ENCODE measurements around the gene BMP8A. TPM values are rescaled to one million over a fixed set of nuclear protein-coding genes. Genes with fewer than 3 reads are reported as not detected.

The BMP8A gene
- total and polyA plus RNA-seq, 12 donors = 0.16 to 1.8 (median 0.66) TPM; not detected in 3

GRCh38 chr1:39539252-39539790 is 47.9 kb downstream of the BMP8A start:
- TF ChIP-seq, protein P1, sequence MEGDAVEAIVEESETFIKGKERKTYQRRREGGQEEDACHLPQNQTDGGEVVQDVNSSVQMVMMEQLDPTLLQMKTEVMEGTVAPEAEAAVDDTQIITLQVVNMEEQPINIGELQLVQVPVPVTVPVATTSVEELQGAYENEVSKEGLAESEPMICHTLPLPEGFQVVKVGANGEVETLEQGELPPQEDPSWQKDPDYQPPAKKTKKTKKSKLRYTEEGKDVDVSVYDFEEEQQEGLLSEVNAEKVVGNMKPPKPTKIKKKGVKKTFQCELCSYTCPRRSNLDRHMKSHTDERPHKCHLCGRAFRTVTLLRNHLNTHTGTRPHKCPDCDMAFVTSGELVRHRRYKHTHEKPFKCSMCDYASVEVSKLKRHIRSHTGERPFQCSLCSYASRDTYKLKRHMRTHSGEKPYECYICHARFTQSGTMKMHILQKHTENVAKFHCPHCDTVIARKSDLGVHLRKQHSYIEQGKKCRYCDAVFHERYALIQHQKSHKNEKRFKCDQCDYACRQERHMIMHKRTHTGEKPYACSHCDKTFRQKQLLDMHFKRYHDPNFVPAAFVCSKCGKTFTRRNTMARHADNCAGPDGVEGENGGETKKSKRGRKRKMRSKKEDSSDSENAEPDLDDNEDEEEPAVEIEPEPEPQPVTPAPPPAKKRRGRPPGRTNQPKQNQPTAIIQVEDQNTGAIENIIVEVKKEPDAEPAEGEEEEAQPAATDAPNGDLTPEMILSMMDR (IDR thresholded peaks at IDR 0.05) = peak; percentile 88 to 94 (median 92)

DNA sequence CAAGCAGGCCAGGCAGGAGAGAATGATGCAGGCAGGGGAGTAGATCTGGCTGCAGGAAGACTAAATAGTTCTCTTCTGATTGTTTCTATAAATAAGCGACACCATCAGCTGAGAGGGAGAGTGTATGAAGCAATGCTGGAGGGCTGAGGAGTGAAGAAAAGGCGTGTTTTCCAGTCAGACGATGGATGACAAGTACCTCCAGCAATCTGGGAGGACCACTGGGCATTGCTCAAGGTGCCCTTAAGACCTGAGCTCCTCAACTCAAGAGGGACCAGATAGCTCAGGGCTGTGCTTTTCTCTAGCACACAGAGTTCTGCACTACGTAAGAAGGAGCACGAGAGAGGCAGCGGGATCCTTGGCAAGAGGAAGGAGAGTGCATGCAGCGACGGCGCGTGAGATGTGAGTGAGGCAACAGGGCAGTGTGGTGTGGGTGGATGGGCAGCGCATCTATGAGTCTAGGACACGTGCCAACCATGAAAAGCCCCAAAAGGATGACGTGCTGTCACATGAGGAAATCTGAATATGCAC is 49.1 kb downstream of the BMP8A start:
- Histone ChIP-seq H3K36me3 (peaks cover 0 to 76% (median 0%) of the 10 kb centered on the region in 9 donors), H3K27ac (peak overlapping the region; percentile 34 to 76 (median 68)), H3K27me3 (no peaks in the 10 kb centered on the region), H3K9me3 (no peaks in the 10 kb centered on the region), H3K4me3 (no peak overlapping the region), H3K4me1 (peaks cover 0 to 30% (median 18%) of the 10 kb centered on the region in 9 donors)
- ATAC-seq (peak; percentile 59 to 90 (median 84)), DNase-seq (peak; percentile 65 to 67)
- intact Hi-C loops (cut with DNase I) = loop anchor here in 1 of 10 donors (5.0 to 10.0 kb wide), 2 partner anchors 186 to 443 kb away; no protein-coding TSS in a partner anchor
- WGBS, 2 donors = 54 to 67% methylated on average over 13 of the region's 13 CpGs
- TF ChIP-seq, protein P1 (IDR thresholded peaks at IDR 0.05) = no peak

More at GRCh38 chr1:39539252-39539790, 47.9 kb downstream of the BMP8A start:
- no peaks in the 10 kb centered on the region for H3K9me3 ChIP-seq
- no peaks in the 10 kb centered on the region for H3K27me3 ChIP-seq
- peaks cover 0 to 74% (median 0%) of the 10 kb centered on the region in 9 donors for H3K36me3 ChIP-seq
- DNase-seq (peak; percentile 42 to 70), ATAC-seq (peak; percentile 79 to 92 (median 87))
- intact Hi-C loops (cut with DNase I) = loop anchor here in 6 of 10 donors (2.0 to 10.0 kb wide), 7 partner anchors 55 to 445 kb away; no protein-coding TSS in a partner anchor
- H3K27ac ChIP-seq = peak overlapping the region in 4 of 10 donors; percentile 69 to 74 (median 74)
- 3 to 5% methylated on average over 5 of the region's 5 CpGs for WGBS, 2 donors
- peaks cover 0 to 30% (median 18%) of the 10 kb centered on the region in 9 donors for H3K4me1 ChIP-seq
- H3K4me3 ChIP-seq = no peak overlapping the region

DNA sequence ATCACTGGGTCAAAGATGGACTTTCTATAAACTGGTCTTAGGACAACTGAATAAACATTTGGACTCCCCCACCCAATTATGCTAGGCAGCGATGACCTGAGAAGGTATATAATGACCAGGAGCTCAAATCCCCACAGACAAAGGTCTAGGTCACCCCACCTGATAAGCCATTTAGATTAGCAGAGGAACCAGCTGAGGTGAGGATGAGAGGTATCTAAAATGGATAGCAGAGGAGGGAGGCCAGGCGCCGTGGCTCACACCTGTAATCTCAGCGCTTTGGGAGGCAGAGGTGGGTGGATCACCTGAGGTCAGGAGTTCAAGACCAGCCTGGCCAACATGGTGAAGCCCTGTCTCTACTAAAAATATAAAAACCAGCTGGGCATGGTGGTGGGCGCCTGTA is 51.5 kb downstream of the BMP8A start:
- peaks cover 0 to 77% (median 9%) of the 10 kb centered on the region in 9 donors for H3K36me3 ChIP-seq
- WGBS, 2 donors = 95 to 97% methylated on average over 5 of the region's 5 CpGs
- H3K9me3 ChIP-seq = no peaks in the 10 kb centered on the region
- intact Hi-C loops (cut with DNase I) = loop anchor here in 1 of 10 donors (5.0 to 10.0 kb wide), 2 partner anchors 188 to 446 kb away; no protein-coding TSS in a partner anchor
- TF ChIP-seq, protein P1 (IDR thresholded peaks at IDR 0.05) = no peak
- ATAC-seq (no peak), DNase-seq (no peak)
- no peaks in the 10 kb centered on the region for H3K27me3 ChIP-seq
- peaks cover 0 to 30% (median 18%) of the 10 kb centered on the region in 9 donors for H3K4me1 ChIP-seq
- no peak overlapping the region for H3K27ac ChIP-seq
- no peak overlapping the region for H3K4me3 ChIP-seq

- 80 to 83% methylated on average over 4 of the region's 4 CpGs for WGBS, 2 donors
- H3K27ac ChIP-seq = no peak overlapping the region
- H3K36me3 ChIP-seq = peaks cover 0 to 90% (median 16%) of the 10 kb centered on the region in 9 donors
Measured at GRCh38 chr1:39544327-39544726, 52.9 kb downstream of the BMP8A start.

More at GRCh38 chr1:39544327-39544726, 52.9 kb downstream of the BMP8A start:
- Histone ChIP-seq H3K27me3 (no peaks in the 10 kb centered on the region), H3K4me1 (peaks cover 0 to 23% (median 13%) of the 10 kb centered on the region in 9 donors), H3K9me3 (no peaks in the 10 kb centered on the region), H3K4me3 (no peak overlapping the region)
- intact Hi-C loops (cut with DNase I) = loop anchor here in 1 of 10 donors (5.0 to 10.0 kb wide), 2 partner anchors 190 to 447 kb away; no protein-coding TSS in a partner anchor
- TF ChIP-seq, protein P1 (IDR thresholded peaks at IDR 0.05) = no peak
- no peak for ATAC-seq
- no peak for DNase-seq

Data from heart right ventricle (tissue), 16 donors.